IMR-90 (cell line): ENCODE results near the gene E2F3. TPM values are rescaled to one million over a fixed set of nuclear protein-coding genes. Genes with fewer than 3 reads are reported as not detected.

Experiments used
- ATAC-seq: fragments of 200-7000 bp; cut with Tn5 transposase; 2 replicates; pipeline ENCODE4 v1.9.1; 2020; ENCODE audit warnings: low read depth, mild to moderate bottlenecking, moderate library complexity
- BruUV-seq: library from RNA; stranded (reverse); fragments of 400-500 nt; replicated peaks from 2 replicates; lab custom pipeline; 2021; lab: Mats Ljungman, UMichigan
- CTCF ChIA-PET: fragments of 300-600 bp; formaldehyde crosslinking; extraction: SDS; loops from one replicate; lab custom pipeline; 2021; ENCODE audit warnings: antibody characterized with exemption; lab: Yijun Ruan, JAX
- POLR2A ChIA-PET: fragments of 300-600 bp; sonication (Branson Sonifier 250); formaldehyde crosslinking; loops from one replicate; lab custom pipeline; 2022; ENCODE audit warnings: antibody characterized with exemption; ENCODE audit not compliant: unreplicated experiment; lab: Charles Lee
- DNase-seq: peaks from one replicate; pipeline ENCODE4 v3.0.0; 2013
- H2AFZ ChIP-seq: replicated peaks from 2 replicates; pipeline ENCODE3; 2013; ENCODE audit warnings: low read length, mild to moderate bottlenecking; ENCODE audit not compliant: poor library complexity
- H2AK5ac ChIP-seq: 2 replicates; pipeline ENCODE4 v1.6.1; 2013; ENCODE audit warnings: low read depth, low read length, inconsistent platforms
- H2AK9ac ChIP-seq: replicated peaks from 2 replicates; pipeline ENCODE3; 2013; ENCODE audit warnings: mild to moderate bottlenecking, low read depth, low read length, moderate library complexity; ENCODE audit not compliant: poor library complexity
- H2BK120ac ChIP-seq: 2 replicates; pipeline ENCODE4 v1.6.1; 2013; ENCODE audit warnings: low read depth, low read length, inconsistent platforms
- H2BK15ac ChIP-seq: 3 replicates; pipeline ENCODE4 v1.6.1; 2013; ENCODE audit warnings: low read depth, low read length, inconsistent platforms
- H2BK20ac ChIP-seq: 2 replicates; pipeline ENCODE4 v1.6.1; 2013; ENCODE audit warnings: low read depth, mild to moderate bottlenecking, inconsistent platforms, low read length, moderate library complexity
- H2BK5ac ChIP-seq: 2 replicates; pipeline ENCODE4 v1.6.1; 2013; ENCODE audit warnings: mild to moderate bottlenecking, low read depth, low read length, inconsistent platforms; ENCODE audit not compliant: poor library complexity, severe bottlenecking
- H3K14ac ChIP-seq: replicated peaks from 2 replicates; pipeline ENCODE4 v1.6.1; 2013; ENCODE audit warnings: low read depth, low read length, inconsistent platforms
- H3K18ac ChIP-seq: 2 replicates; pipeline ENCODE4 v1.6.1; 2013; ENCODE audit warnings: low read depth, low read length, control low read depth
- H3K23ac ChIP-seq: 2 replicates; pipeline ENCODE4 v1.6.1; 2013; ENCODE audit warnings: low read depth, low read length, inconsistent platforms
- H3K27ac ChIP-seq: 2 replicates; pipeline ENCODE4 v1.5.1; 2013; ENCODE audit warnings: mild to moderate bottlenecking, control low read depth, low read length; ENCODE audit not compliant: insufficient read depth
- H3K27me3 ChIP-seq: 2 replicates; pipeline ENCODE4 v1.6.1; 2013; ENCODE audit warnings: low read length; ENCODE audit not compliant: control insufficient read depth, insufficient read depth
- H3K36me3 ChIP-seq: 2 replicates; pipeline ENCODE4 v1.6.1; 2013; ENCODE audit warnings: low read length, mixed read lengths; ENCODE audit not compliant: control insufficient read depth, insufficient read depth
- H3K4ac ChIP-seq: 2 replicates; pipeline ENCODE4 v1.6.1; 2013; ENCODE audit warnings: low read depth, low read length, inconsistent platforms
- H3K4me1 ChIP-seq: 2 replicates; pipeline ENCODE4 v1.6.1; 2013; ENCODE audit warnings: low read length, mixed read lengths; ENCODE audit not compliant: control insufficient read depth, insufficient read depth
- H3K4me2 ChIP-seq: 2 replicates; pipeline ENCODE4 v1.6.1; 2013; ENCODE audit warnings: low read depth, mild to moderate bottlenecking, control low read depth, low read length, moderate library complexity
- H3K4me3 ChIP-seq: 2 replicates; pipeline ENCODE4 v1.5.1; 2013; ENCODE audit warnings: low read depth, mild to moderate bottlenecking, control low read depth, low read length, moderate library complexity; ENCODE audit not compliant: insufficient read depth
- H3K56ac ChIP-seq: 2 replicates; pipeline ENCODE4 v1.6.1; 2013; ENCODE audit warnings: low read length, inconsistent platforms; ENCODE audit not compliant: insufficient read depth; ENCODE audit errors: extremely low read depth
- H3K79me1 ChIP-seq, 2 experiments: 2 replicates each; pipeline ENCODE4 v1.6.1; 2013; ENCODE audit warnings: low read length in 2 of 2, inconsistent platforms in 1 of 2, low read depth in 1 of 2
- H3K9ac ChIP-seq: 2 replicates; pipeline ENCODE4 v1.6.1; 2013; ENCODE audit warnings: low read depth, low read length, control low read depth
- H3K9me1 ChIP-seq: 2 replicates; pipeline ENCODE4 v1.6.1; 2013; ENCODE audit warnings: low read length, inconsistent platforms; ENCODE audit not compliant: insufficient read depth
- H3K9me3 ChIP-seq: 2 replicates; pipeline ENCODE4 v1.6.1; 2013; ENCODE audit warnings: low read length; ENCODE audit not compliant: control insufficient read depth, insufficient read depth
- H4K20me1 ChIP-seq: 2 replicates; pipeline ENCODE4 v1.6.1; 2013; ENCODE audit warnings: low read length, inconsistent platforms; ENCODE audit not compliant: insufficient read depth
- H4K5ac ChIP-seq: 2 replicates; pipeline ENCODE4 v1.6.1; 2013; ENCODE audit warnings: mild to moderate bottlenecking, low read depth, low read length, control low read depth
- H4K8ac ChIP-seq, 2 experiments: 2 replicates each; pipeline ENCODE4 v1.6.1; 2013; ENCODE audit warnings: low read depth in 2 of 2, low read length in 2 of 2, control low read depth in 1 of 2, inconsistent platforms in 1 of 2
- H4K91ac ChIP-seq: 2 replicates; pipeline ENCODE4 v1.6.1; 2013; ENCODE audit warnings: low read depth, low read length, inconsistent platforms; ENCODE audit not compliant: insufficient read depth
- BHLHE40 ChIP-seq: fragments of 150-350 bp; IDR thresholded peaks from 2 replicates; pipeline ENCODE4 v1.6.1; 2016; ENCODE audit warnings: mild to moderate bottlenecking, low read depth, low read length
- CEBPB ChIP-seq: IDR thresholded peaks from 2 replicates; pipeline ENCODE4 v1.6.1; 2012; ENCODE audit warnings: low read depth, low read length, improper control_type of control experiment
- CHD1 ChIP-seq: IDR thresholded peaks from 2 replicates; pipeline ENCODE4 v1.6.1; 2012; ENCODE audit warnings: low read depth, low read length, improper control_type of control experiment
- CTCF ChIP-seq: conservative IDR thresholded peaks from 2 replicates; pipeline ENCODE4 v1.5.1; 2012; ENCODE audit warnings: mild to moderate bottlenecking, low read depth, low read length, improper control_type of control experiment
- ELK1 ChIP-seq: fragments of 150-350 bp; IDR thresholded peaks from 2 replicates; pipeline ENCODE4 v1.6.1; 2016; ENCODE audit warnings: low read depth, mild to moderate bottlenecking, low read length, moderate library complexity, borderline replicate concordance
- FOS ChIP-seq: fragments of 150-350 bp; IDR thresholded peaks from 2 replicates; pipeline ENCODE4 v1.6.1; 2016; ENCODE audit warnings: low read depth, low read length
- MAFK ChIP-seq: IDR thresholded peaks from 2 replicates; pipeline ENCODE4 v1.6.1; 2012; ENCODE audit warnings: low read depth, low read length, improper control_type of control experiment
- MAZ ChIP-seq: IDR thresholded peaks from 2 replicates; pipeline ENCODE4 v1.6.1; 2012; ENCODE audit warnings: low read depth, mild to moderate bottlenecking, low read length, improper control_type of control experiment, moderate library complexity, borderline replicate concordance
- MXI1 ChIP-seq: IDR thresholded peaks from 2 replicates; pipeline ENCODE4 v1.6.1; 2012; ENCODE audit warnings: low read depth, mild to moderate bottlenecking, low read length, moderate library complexity, borderline replicate concordance
- NFE2L2 ChIP-seq: fragments of 150-350 bp; IDR thresholded peaks from 2 replicates; pipeline ENCODE4 v1.6.1; 2016; ENCODE audit warnings: low read depth, mild to moderate bottlenecking, low read length
- POLR2A ChIP-seq: IDR thresholded peaks from 2 replicates; pipeline ENCODE4 v1.6.1; 2012; ENCODE audit warnings: mild to moderate bottlenecking, low read depth, low read length
- RAD21 ChIP-seq: IDR thresholded peaks from 2 replicates; pipeline ENCODE4 v1.6.1; 2012; ENCODE audit warnings: low read length, improper control_type of control experiment
- RCOR1 ChIP-seq: IDR thresholded peaks from 2 replicates; pipeline ENCODE4 v1.6.1; 2012; ENCODE audit warnings: mild to moderate bottlenecking, low read length, improper control_type of control experiment; ENCODE audit not compliant: insufficient replicate concordance
- RFX5 ChIP-seq: IDR thresholded peaks from 2 replicates; pipeline ENCODE4 v1.8.0; 2012; ENCODE audit warnings: low read depth, mild to moderate bottlenecking, low read length, moderate library complexity
- SMC3 ChIP-seq: fragments of 150-350 bp; IDR thresholded peaks from 2 replicates; pipeline ENCODE4 v1.6.1; 2016; ENCODE audit warnings: low read depth, mild to moderate bottlenecking, antibody characterized with exemption, low read length, moderate library complexity
- USF2 ChIP-seq: fragments of 150-350 bp; IDR thresholded peaks from 2 replicates; pipeline ENCODE4 v1.6.1; 2017; ENCODE audit warnings: mild to moderate bottlenecking, antibody characterized with exemption, low read length, low read depth
- WGBS, 2 experiments: methylation state at CpG; one replicate each; pipeline versions ENCODE4 v1.1.5 to v1.1.7; 2013; ENCODE audit warnings: missing lambda C conversion rate in 2 of 2; ENCODE audit not compliant: insufficient read length in 1 of 2; ENCODE audit errors: extremely low coverage in 2 of 2; 5-methylcytosine and 5-hydroxymethylcytosine counted together
- dilution Hi-C: fragments of 300-500 bp; cut with HindIII; formaldehyde crosslinking; loops from one replicate; pipeline ENCODE4 v1.14.3; 2018; ENCODE audit warnings: low sequenced_read_pairs; ENCODE audit not compliant: unreplicated experiment
- in situ Hi-C: fragments of 300-500 bp; cut with MboI; formaldehyde crosslinking; loops from 3 replicates; pipeline ENCODE4 v1.14.3; 2019; ENCODE audit warnings: low sequenced_read_pairs, inconsistent platforms, mixed read lengths
- intact Hi-C: fragments of 100-400 bp; cut with micrococcal nuclease; formaldehyde crosslinking; loops from 2 replicates; pipeline ENCODE4 v1.10.0; 2022
- polyA plus RNA-seq, 3 experiments: library from polyadenylated mRNA; depleted of rRNA; stranded (reverse); fragments of >200 nt; gene quantifications; 2 replicates each; pipeline ENCODE4 v1.2.3, GENCODE V29; 2012; ENCODE audit warnings: low replicate concordance in 1 of 3
- total RNA-seq: library from RNA; depleted of rRNA; stranded (reverse); fragments of >200 nt; gene quantifications from 2 replicates; pipeline ENCODE4 v1.2.3, GENCODE V29; 2012

The E2F3 gene
- total and polyA plus RNA-seq, 2 of the 4 experiments (the other 2 are of a cell fraction) = 2.3 to 8.2 TPM

GRCh38 chr6:20492099-20492498 lies 90.4 kb downstream of the E2F3 start:
- H2AFZ ChIP-seq = no peak overlapping the region
- no peak overlapping the region for H2BK20ac ChIP-seq
- H2BK120ac ChIP-seq = no peak overlapping the region
- H4K8ac ChIP-seq = no peak overlapping the region
- H3K4me3 ChIP-seq = no peak overlapping the region
- H3K9ac ChIP-seq = no peak overlapping the region
- no TSS peak for BruUV-seq
- CTCF ChIA-PET = no interaction called here
- dilution Hi-C loops = no loop called here
- H2BK15ac ChIP-seq = no peak overlapping the region
- H2AK9ac ChIP-seq = no peak overlapping the region
- peaks cover 28% of the 10 kb centered on the region for H3K36me3 ChIP-seq
- no peak overlapping the region for H3K4ac ChIP-seq
- H3K9me3 ChIP-seq = no peaks in the 10 kb centered on the region
- no peak overlapping the region for H3K56ac ChIP-seq
- in situ Hi-C loops = no loop called here
- no peak overlapping the region for H3K18ac ChIP-seq
- ATAC-seq = no peak
- intact Hi-C loops = no loop called here
- no peak overlapping the region for H4K5ac ChIP-seq
- POLR2A ChIA-PET = no interaction called here
- no peak overlapping the region for H3K27ac ChIP-seq
- H2AK5ac ChIP-seq = no peak overlapping the region
- H3K14ac ChIP-seq = no peak overlapping the region
- H4K91ac ChIP-seq = no peak overlapping the region
- H4K20me1 ChIP-seq = no peaks in the 10 kb centered on the region; the same call in 1 of the 2 replicates
- H3K23ac ChIP-seq = no peak overlapping the region
- H2BK5ac ChIP-seq = no peak overlapping the region
- no peak for DNase-seq
- H3K27me3 ChIP-seq = no peaks in the 10 kb centered on the region
- TF ChIP-seq MXI1 (no peak), RFX5 (no peak), ELK1 (no peak), CEBPB (no peak), USF2 (no peak), BHLHE40 (no peak), MAZ (no peak), RCOR1 (no peak), MAFK (no peak), NFE2L2 (no peak), RAD21 (no peak), SMC3 (no peak), CTCF (no peak), POLR2A (no peak), CHD1 (no peak), FOS (no peak)
- H3K4me1 ChIP-seq = no peaks in the 10 kb centered on the region; the same call in 1 of the 2 replicates
- peaks cover 10 to 35% of the 10 kb centered on the region in 2 experiments for H3K79me1 ChIP-seq
- WGBS, 2 experiments = no CpG with 5 or more reads among the region's 2 CpGs
- no peak overlapping the region for H3K4me2 ChIP-seq
- peaks cover 6% of the 10 kb centered on the region; the same call in 1 of the 2 replicates for H3K9me1 ChIP-seq
